H1 (cell line): ENCODE data around the gene SLC43A3. TPM values are rescaled to one million over a fixed set of nuclear protein-coding genes. Genes with fewer than 3 reads are reported as not detected.

Experiments
- CTCF ChIA-PET: fragments of 300-600 bp; sonication (Branson Sonifier 250); formaldehyde crosslinking; loops from one replicate; lab custom pipeline; 2021; ENCODE audit not compliant: partially characterized antibody; lab: Charles Lee
- POLR2A ChIA-PET: fragments of 300-600 bp; sonication (Branson Sonifier 250); formaldehyde crosslinking; loops from one replicate; lab custom pipeline; 2021; ENCODE audit warnings: inconsistent platforms; ENCODE audit not compliant: partially characterized antibody; lab: Charles Lee
- DNase-seq, 2 experiments: peaks; one replicate each; pipeline versions ENCODE4 v3.0.0 to v3.0.0-alpha.2; 2010 to 2022; ENCODE audit warnings: low spot score in 2 of 2, low read depth in 1 of 2, mixed read lengths in 1 of 2
- FAIRE-seq: peaks from 2 replicates; lab custom pipeline; 2011; peaks lifted over from hg19 to GRCh38; lab: Jason Lieb, UNC
- H2AFZ ChIP-seq: 2 replicates; pipeline ENCODE4 v1.8.1; 2012; ENCODE audit warnings: low read length, inconsistent platforms
- H2AK5ac ChIP-seq: 2 replicates; pipeline ENCODE4 v1.6.1; 2013; ENCODE audit warnings: low read depth, low read length
- H2BK120ac ChIP-seq: replicated peaks from 2 replicates; pipeline ENCODE3; 2013; ENCODE audit warnings: low read depth, low read length, inconsistent platforms
- H2BK12ac ChIP-seq: 2 replicates; pipeline ENCODE4 v1.6.1; 2013; ENCODE audit warnings: low read depth, low read length
- H2BK15ac ChIP-seq: 2 replicates; pipeline ENCODE4 v1.6.1; 2013; ENCODE audit warnings: low read length
- H2BK20ac ChIP-seq: 2 replicates; pipeline ENCODE4 v1.6.1; 2013; ENCODE audit warnings: low read length
- H2BK5ac ChIP-seq: 2 replicates; pipeline ENCODE4 v1.6.1; 2013; ENCODE audit warnings: low read depth, low read length
- H3K14ac ChIP-seq: 2 replicates; pipeline ENCODE4 v1.6.1; 2013; ENCODE audit warnings: inconsistent platforms; ENCODE audit not compliant: insufficient read length
- H3K18ac ChIP-seq: 2 replicates; pipeline ENCODE4 v1.6.1; 2013; ENCODE audit warnings: low read length; ENCODE audit errors: extremely low read depth
- H3K23ac ChIP-seq: 2 replicates; pipeline ENCODE4 v1.6.1; 2013; ENCODE audit warnings: inconsistent platforms; ENCODE audit not compliant: insufficient read length
- H3K23me2 ChIP-seq: 2 replicates; pipeline ENCODE4 v1.6.1; 2013; ENCODE audit warnings: low read depth, low read length
- H3K27ac ChIP-seq: 2 replicates; pipeline ENCODE4 v1.6.1; 2011; ENCODE audit warnings: low read depth, low read length, inconsistent platforms
- H3K27me3 ChIP-seq, 4 experiments: replicated peaks in 1 of 4; 1 replicate in 1 of 4; 2 replicates in 3 of 4; pipeline versions ENCODE4 v1.6.1 to v1.8.1; 2011 to 2013; ENCODE audit warnings: low read length in 3 of 4, mild to moderate bottlenecking in 3 of 4, inconsistent platforms in 2 of 4, mixed read lengths in 2 of 4, moderate library complexity in 1 of 4; ENCODE audit not compliant: control insufficient read depth in 3 of 4, insufficient read depth in 3 of 4; ENCODE audit errors: extremely low read depth in 1 of 4
- H3K36me3 ChIP-seq, 4 experiments: 2 replicates each; pipeline versions ENCODE4 v1.6.1 to v1.8.1; 2011 to 2013; ENCODE audit warnings: mild to moderate bottlenecking in 4 of 4, low read length in 3 of 4, moderate library complexity in 2 of 4, control low read depth in 1 of 4, inconsistent platforms in 1 of 4; ENCODE audit not compliant: insufficient read depth in 4 of 4, control insufficient read depth in 2 of 4
- H3K4ac ChIP-seq: replicated peaks from 2 replicates; pipeline ENCODE3; 2013; ENCODE audit warnings: low read length, low read depth, mixed read lengths, inconsistent platforms; ENCODE audit not compliant: insufficient read length
- H3K4me1 ChIP-seq, 4 experiments: replicated peaks in 1 of 4; 1 replicate in 1 of 4; 2 replicates in 3 of 4; pipeline versions ENCODE4 v1.6.1 to v1.8.1; 2011 to 2013; ENCODE audit warnings: low read length in 3 of 4, inconsistent platforms in 2 of 4, mixed read lengths in 1 of 4; ENCODE audit not compliant: insufficient read depth in 4 of 4, control insufficient read depth in 3 of 4
- H3K4me2 ChIP-seq, 2 experiments: 2 replicates each; pipeline versions ENCODE4 v1.6.1 to v1.8.1; 2011 to 2013; ENCODE audit warnings: low read depth in 2 of 2, low read length in 2 of 2, control low read depth in 1 of 2, inconsistent platforms in 1 of 2, mild to moderate bottlenecking in 1 of 2; ENCODE audit not compliant: insufficient read depth in 1 of 2
- H3K4me3 ChIP-seq, 4 experiments: fragments of 200-600, 300-600 bp in 1 of 4; sonication (generic), shearing (Covaris generic), sonication (Bioruptor Twin) in 1 of 4; 2 replicates each; pipeline versions ENCODE4 v1.5.1 to v1.8.1; 2011 to 2016; ENCODE audit warnings: low read length in 4 of 4, low read depth in 3 of 4, control low read depth in 2 of 4, inconsistent platforms in 2 of 4, mild to moderate bottlenecking in 2 of 4, mixed read lengths in 1 of 4, moderate library complexity in 1 of 4; ENCODE audit not compliant: insufficient read depth in 2 of 4; ENCODE audit errors: extremely low read depth in 1 of 4
- H3K56ac ChIP-seq: replicated peaks from 2 replicates; pipeline ENCODE3; 2013; ENCODE audit warnings: low read depth, mild to moderate bottlenecking, mixed read lengths, low read length, inconsistent platforms; ENCODE audit not compliant: insufficient read length
- H3K79me1 ChIP-seq: 2 replicates; pipeline ENCODE4 v1.6.1; 2013; ENCODE audit warnings: low read depth, low read length, control low read depth
- H3K79me2 ChIP-seq, 2 experiments: 2 replicates each; pipeline versions ENCODE4 v1.6.1 to v1.8.1; 2012 to 2013; ENCODE audit warnings: low read length in 2 of 2, mild to moderate bottlenecking in 2 of 2, inconsistent platforms in 1 of 2; ENCODE audit not compliant: insufficient read depth in 2 of 2, control insufficient read depth in 1 of 2
- H3K9ac ChIP-seq, 4 experiments: replicated peaks in 1 of 4; 1 replicate in 1 of 4; 2 replicates in 3 of 4; pipeline versions ENCODE4 v1.6.1 to v1.8.1; 2011 to 2013; ENCODE audit warnings: low read depth in 3 of 4, low read length in 3 of 4, control low read depth in 2 of 4, mild to moderate bottlenecking in 2 of 4, moderate library complexity in 2 of 4, inconsistent platforms in 1 of 4; ENCODE audit errors: extremely low read depth in 1 of 4
- H3K9me3 ChIP-seq, 2 experiments: 2 replicates each; pipeline versions ENCODE4 v1.6.1 to v1.8.1; 2012 to 2013; ENCODE audit warnings: mild to moderate bottlenecking in 2 of 2, moderate library complexity in 2 of 2, control low read depth in 1 of 2, inconsistent platforms in 1 of 2, low read depth in 1 of 2, low read length in 1 of 2, mixed read lengths in 1 of 2; ENCODE audit not compliant: insufficient read depth in 2 of 2
- H4K20me1 ChIP-seq, 2 experiments: replicated peaks in 1 of 2; 2 replicates each; pipeline versions ENCODE3 to v1.8.1; 2011 to 2013; ENCODE audit warnings: inconsistent platforms in 2 of 2, low read length in 2 of 2, mild to moderate bottlenecking in 1 of 2; ENCODE audit not compliant: insufficient read depth in 2 of 2, control insufficient read depth in 1 of 2
- H4K5ac ChIP-seq: 2 replicates; pipeline ENCODE4 v1.6.1; 2013; ENCODE audit warnings: low read length, low read depth, mixed read lengths, inconsistent platforms; ENCODE audit not compliant: insufficient read length
- H4K8ac ChIP-seq: 2 replicates; pipeline ENCODE4 v1.8.0; 2013; ENCODE audit warnings: mild to moderate bottlenecking, moderate library complexity, low read length, inconsistent platforms; ENCODE audit not compliant: insufficient read depth; ENCODE audit errors: extremely low read depth
- H4K91ac ChIP-seq: replicated peaks from 2 replicates; pipeline ENCODE3; 2013; ENCODE audit warnings: low read length, mixed read lengths, inconsistent platforms; ENCODE audit not compliant: insufficient read length
- PHF8 ChIP-seq: fragments of 200-600 bp; sonication (generic); conservative IDR thresholded peaks from 2 replicates; pipeline ENCODE4 v1.7.1; 2012; ENCODE audit warnings: low read depth, mild to moderate bottlenecking, inconsistent platforms, low read length, moderate library complexity
- WGBS, 2 experiments: shearing (Covaris generic) in 1 of 2; methylation state at CpG; one replicate each; pipeline versions ENCODE4 v1.1.6 to v1.1.7; 2013 to 2015; ENCODE audit warnings: low lambda C conversion rate in 2 of 2, mixed read lengths in 2 of 2, inconsistent platforms in 1 of 2, low coverage in 1 of 2, missing lambda C conversion rate in 1 of 2; ENCODE audit not compliant: insufficient replicate concordance in 2 of 2, insufficient coverage in 1 of 2, insufficient read length in 1 of 2; ENCODE audit errors: extremely low coverage in 1 of 2, missing lambda C conversion rate in 1 of 2; 5-methylcytosine and 5-hydroxymethylcytosine counted together
- polyA plus RNA-seq, 7 experiments: library from polyadenylated mRNA; depleted of rRNA in 3 of 7; stranded (reverse) in 5 of 7; unstranded in 2 of 7; fragments of >200 nt in 5 of 7; fragments of 200-250 nt in 2 of 7; gene quantifications; 1 replicate in 5 of 7; 2 replicates in 1 of 7; 4 replicates in 1 of 7; pipeline versions ENCODE4 v1.2.1 to v1.2.3, GENCODE V29; 2011 to 2013; ENCODE audit warnings: missing spikeins in 2 of 7, mixed read lengths in 2 of 7
- total RNA-seq: library from RNA; stranded (reverse); fragmentation: NEBNext Ultra II Directional; extraction: Animal tissue kit (Norgen Biotek cat#: 25700); gene quantifications from 2 replicates; pipeline ENCODE4 v1.2.1, GENCODE V29; 2021

The SLC43A3 gene
- total and polyA plus RNA-seq, 2 of the 8 experiments (the other 6 are each of a cell fraction or from before 2014, with no cell fraction given) = 31.8 to 67.8 TPM

GRCh38 chr11:57417056-57417455 lies 9.9 kb downstream of the SLC43A3 start:
- H2BK5ac ChIP-seq = no peak overlapping the region

More at GRCh38 chr11:57417056-57417455, 9.9 kb downstream of the SLC43A3 start:
- no peaks in the 10 kb centered on the region for H3K79me2 ChIP-seq
- ChIA-PET CTCF (interaction anchor here (1.1 to 2.3 kb wide), 3 partner anchors 8 to 41 kb away, joined by 3 to 6 read pairs (median 6); no protein-coding TSS in a partner anchor), POLR2A (interaction anchor here (1.2 kb wide), 1 partner anchor 9 kb away, joined by 3 read pairs; no protein-coding TSS in a partner anchor)
- peaks cover 10 to 50% (median 28%) of the 10 kb centered on the region in 4 experiments; a peak in 7 of 8 replicates for H3K36me3 ChIP-seq
- H2AFZ ChIP-seq = no peak overlapping the region
- no peak overlapping the region for H4K91ac ChIP-seq
- no peak overlapping the region for H4K5ac ChIP-seq
- no peaks in the 10 kb centered on the region for H3K23me2 ChIP-seq
- H3K79me1 ChIP-seq = no peaks in the 10 kb centered on the region
- FAIRE-seq (no peak), DNase-seq (no peak)
- H3K18ac ChIP-seq = no peak overlapping the region
- H2BK20ac ChIP-seq = no peak overlapping the region
- H3K4me1 ChIP-seq = no peaks in the 10 kb centered on the region; a peak in 2 of 7 replicates
- H3K9me3 ChIP-seq = no peaks in the 10 kb centered on the region
- no peak overlapping the region for H3K4ac ChIP-seq
- no peaks in the 10 kb centered on the region for H3K27me3 ChIP-seq
- no peak overlapping the region for H3K27ac ChIP-seq
- no peak overlapping the region for H3K23ac ChIP-seq
- no peak for TF ChIP-seq PHF8
- 93% methylated on average over 4 of the region's 4 CpGs; no CpG with 5 or more reads in 1 of the 2 experiments for WGBS, 2 experiments
- H4K20me1 ChIP-seq = peaks cover 0 to 4% of the 10 kb centered on the region in 2 experiments
- H3K4me2 ChIP-seq = no peak overlapping the region
- H3K4me3 ChIP-seq = no peak overlapping the region
- H2BK12ac ChIP-seq = no peak overlapping the region
- H2BK120ac ChIP-seq = no peak overlapping the region
- H2BK15ac ChIP-seq = no peak overlapping the region
- no peak overlapping the region for H3K14ac ChIP-seq
- H2AK5ac ChIP-seq = no peak overlapping the region
- H3K56ac ChIP-seq = no peak overlapping the region
- no peak overlapping the region for H4K8ac ChIP-seq
- H3K9ac ChIP-seq = no peak overlapping the region
